GM12878 (cell line): ENCODE results near the gene ERVFRD-1. TPM values are rescaled to one million over a fixed set of nuclear protein-coding genes. Genes with fewer than 3 reads are reported as not detected.

Source experiments
- BCL11A ChIP-seq: IDR thresholded peaks from 2 replicates; pipeline ENCODE4 v1.6.1; 2011; ENCODE audit warnings: low read depth, low read length
- CHD1 ChIP-seq: IDR thresholded peaks from 2 replicates; pipeline ENCODE4 v1.6.1; 2012; ENCODE audit warnings: low read depth, low read length, improper control_type of control experiment
- EGR1 ChIP-seq, 2 experiments: IDR thresholded peaks; 1 replicate in 1 of 2; 2 replicates in 1 of 2; pipeline ENCODE4 v1.6.1; 2011 to 2012; ENCODE audit warnings: low read depth in 2 of 2, low read length in 2 of 2, borderline replicate concordance in 1 of 2, mild to moderate bottlenecking in 1 of 2, moderate library complexity in 1 of 2
- KDM1A ChIP-seq: fragments of 200-600 bp; sonication (generic); IDR thresholded peaks from 2 replicates; pipeline ENCODE4 v1.6.1; 2016; ENCODE audit warnings: borderline replicate concordance
- KLF5 ChIP-seq: fragments of 450-650 bp; IDR thresholded peaks from 2 replicates; pipeline ENCODE4 v1.6.1; 2014; ENCODE audit warnings: mild to moderate bottlenecking; ENCODE audit not compliant: partially characterized antibody
- MYC ChIP-seq: IDR thresholded peaks from 2 replicates; pipeline ENCODE4 v1.6.1; 2011; ENCODE audit warnings: mild to moderate bottlenecking, low read length, moderate library complexity, inconsistent platforms; ENCODE audit not compliant: insufficient read depth, insufficient replicate concordance, insufficient read length, severe bottlenecking
- RCOR1 ChIP-seq: conservative IDR thresholded peaks from 2 replicates; pipeline ENCODE4 v1.6.1; 2012; ENCODE audit warnings: low read depth, low read length, improper control_type of control experiment
- SMAD1 ChIP-seq: fragments of 450-650 bp; IDR thresholded peaks from 2 replicates; pipeline ENCODE4 v1.6.1; 2018; ENCODE audit warnings: mild to moderate bottlenecking, low read depth; ENCODE audit not compliant: partially characterized antibody
- SMAD5 ChIP-seq: IDR thresholded peaks from 2 replicates; pipeline ENCODE4 v1.6.1; 2016; ENCODE audit warnings: antibody characterized with exemption, low read depth
- STAT3 ChIP-seq: IDR thresholded peaks from 2 replicates; pipeline ENCODE4 v1.6.1; 2011; ENCODE audit warnings: low read depth, low read length, improper control_type of control experiment
- TCF7 ChIP-seq: IDR thresholded peaks from 2 replicates; pipeline ENCODE4 v1.6.1; 2014; ENCODE audit warnings: antibody characterized with exemption, borderline replicate concordance
- polyA plus RNA-seq, 11 experiments: library from polyadenylated mRNA; depleted of rRNA in 4 of 11; unstranded in 6 of 11; stranded (reverse) in 5 of 11; fragments of >200 nt; fragmentation: Nextera tagmentation in 4 of 11; fragmentation: Illumina TruSeq in 1 of 11; extraction: Ambion mirVana in 4 of 11; extraction: Trizol in 1 of 11; gene quantifications; 1 replicate in 1 of 11; 2 replicates in 10 of 11; pipeline versions ENCODE4 v1.2.1 to v1.2.3, GENCODE V29; 2011 to 2016; ENCODE audit warnings: inconsistent platforms in 2 of 11, missing spikeins in 2 of 11, low read depth in 1 of 11
- total RNA-seq, 4 experiments: library from RNA; depleted of rRNA in 3 of 4; stranded (reverse); fragments of >200 nt in 3 of 4; fragmentation: Illumina TruSeq in 1 of 4; extraction: Trizol in 1 of 4; gene quantifications; 2 replicates each; pipeline versions ENCODE4 v1.2.1 to v1.2.3, GENCODE V29; 2013 to 2021
- TF ChIP-seq, protein P1 (sequence below): fragments of 450-650 bp; IDR thresholded peaks from 2 replicates; pipeline ENCODE4 v1.6.1; 2017; ENCODE audit warnings: mild to moderate bottlenecking, moderate library complexity
- TF ChIP-seq, protein P2 (sequence below): fragments of 450-650 bp; IDR thresholded peaks from 2 replicates; pipeline ENCODE4 v1.6.1; 2017; ENCODE audit warnings: low read depth, mild to moderate bottlenecking, moderate library complexity
- TF ChIP-seq, protein P3 (sequence below): fragments of 450-650 bp; IDR thresholded peaks from 2 replicates; pipeline ENCODE4 v1.6.1; 2017; ENCODE audit warnings: antibody characterized with exemption, mild to moderate bottlenecking, moderate library complexity

Gene ERVFRD-1
- total and polyA plus RNA-seq, 10 of the 15 experiments (the other 5 are each of a cell fraction or from before 2014, with no cell fraction given): 0.03 to 0.11 (median 0.07) TPM; not detected in 7

DNA sequence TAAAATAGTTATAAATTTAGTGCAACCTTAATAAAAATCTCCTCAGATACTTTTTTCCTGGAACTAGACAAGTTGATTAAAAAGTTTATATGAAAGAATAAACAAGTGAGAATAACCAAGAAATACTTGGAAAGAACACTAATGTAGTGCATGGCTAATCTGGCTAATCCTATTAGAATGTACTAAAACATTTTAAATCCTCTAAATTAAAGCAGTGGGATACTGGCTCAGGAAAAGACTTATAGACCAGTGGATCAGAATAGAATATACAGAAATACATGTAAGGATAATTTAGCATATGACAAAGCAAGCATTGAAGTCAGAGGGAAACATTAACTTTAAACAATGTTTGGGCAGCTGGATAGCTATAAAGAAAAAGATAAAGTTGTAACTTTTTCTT lies 41.1 kb upstream of the ERVFRD-1 start (continued):
- TF ChIP-seq, protein P1, sequence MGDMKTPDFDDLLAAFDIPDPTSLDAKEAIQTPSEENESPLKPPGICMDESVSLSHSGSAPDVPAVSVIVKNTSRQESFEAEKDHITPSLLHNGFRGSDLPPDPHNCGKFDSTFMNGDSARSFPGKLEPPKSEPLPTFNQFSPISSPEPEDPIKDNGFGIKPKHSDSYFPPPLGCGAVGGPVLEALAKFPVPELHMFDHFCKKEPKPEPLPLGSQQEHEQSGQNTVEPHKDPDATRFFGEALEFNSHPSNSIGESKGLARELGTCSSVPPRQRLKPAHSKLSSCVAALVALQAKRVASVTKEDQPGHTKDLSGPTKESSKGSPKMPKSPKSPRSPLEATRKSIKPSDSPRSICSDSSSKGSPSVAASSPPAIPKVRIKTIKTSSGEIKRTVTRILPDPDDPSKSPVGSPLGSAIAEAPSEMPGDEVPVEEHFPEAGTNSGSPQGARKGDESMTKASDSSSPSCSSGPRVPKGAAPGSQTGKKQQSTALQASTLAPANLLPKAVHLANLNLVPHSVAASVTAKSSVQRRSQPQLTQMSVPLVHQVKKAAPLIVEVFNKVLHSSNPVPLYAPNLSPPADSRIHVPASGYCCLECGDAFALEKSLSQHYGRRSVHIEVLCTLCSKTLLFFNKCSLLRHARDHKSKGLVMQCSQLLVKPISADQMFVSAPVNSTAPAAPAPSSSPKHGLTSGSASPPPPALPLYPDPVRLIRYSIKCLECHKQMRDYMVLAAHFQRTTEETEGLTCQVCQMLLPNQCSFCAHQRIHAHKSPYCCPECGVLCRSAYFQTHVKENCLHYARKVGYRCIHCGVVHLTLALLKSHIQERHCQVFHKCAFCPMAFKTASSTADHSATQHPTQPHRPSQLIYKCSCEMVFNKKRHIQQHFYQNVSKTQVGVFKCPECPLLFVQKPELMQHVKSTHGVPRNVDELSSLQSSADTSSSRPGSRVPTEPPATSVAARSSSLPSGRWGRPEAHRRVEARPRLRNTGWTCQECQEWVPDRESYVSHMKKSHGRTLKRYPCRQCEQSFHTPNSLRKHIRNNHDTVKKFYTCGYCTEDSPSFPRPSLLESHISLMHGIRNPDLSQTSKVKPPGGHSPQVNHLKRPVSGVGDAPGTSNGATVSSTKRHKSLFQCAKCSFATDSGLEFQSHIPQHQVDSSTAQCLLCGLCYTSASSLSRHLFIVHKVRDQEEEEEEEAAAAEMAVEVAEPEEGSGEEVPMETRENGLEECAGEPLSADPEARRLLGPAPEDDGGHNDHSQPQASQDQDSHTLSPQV: no peak
- TF ChIP-seq STAT3 (no peak), RCOR1 (no peak), CHD1 (no peak), BCL11A (no peak), KLF5 (no peak), TCF7 (no peak), MYC (no peak), KDM1A (no peak), SMAD5 (no peak), SMAD1 (no peak), EGR1 (IDR thresholded peaks at IDR 0.05; ENCODE audit: borderline replicate concordance in 1 of 2, low read depth in 2 of 2, low read length in 2 of 2) (no peak)
- TF ChIP-seq, protein P2, sequence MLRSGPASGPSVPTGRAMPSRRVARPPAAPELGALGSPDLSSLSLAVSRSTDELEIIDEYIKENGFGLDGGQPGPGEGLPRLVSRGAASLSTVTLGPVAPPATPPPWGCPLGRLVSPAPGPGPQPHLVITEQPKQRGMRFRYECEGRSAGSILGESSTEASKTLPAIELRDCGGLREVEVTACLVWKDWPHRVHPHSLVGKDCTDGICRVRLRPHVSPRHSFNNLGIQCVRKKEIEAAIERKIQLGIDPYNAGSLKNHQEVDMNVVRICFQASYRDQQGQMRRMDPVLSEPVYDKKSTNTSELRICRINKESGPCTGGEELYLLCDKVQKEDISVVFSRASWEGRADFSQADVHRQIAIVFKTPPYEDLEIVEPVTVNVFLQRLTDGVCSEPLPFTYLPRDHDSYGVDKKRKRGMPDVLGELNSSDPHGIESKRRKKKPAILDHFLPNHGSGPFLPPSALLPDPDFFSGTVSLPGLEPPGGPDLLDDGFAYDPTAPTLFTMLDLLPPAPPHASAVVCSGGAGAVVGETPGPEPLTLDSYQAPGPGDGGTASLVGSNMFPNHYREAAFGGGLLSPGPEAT: no peak
- TF ChIP-seq, protein P3, sequence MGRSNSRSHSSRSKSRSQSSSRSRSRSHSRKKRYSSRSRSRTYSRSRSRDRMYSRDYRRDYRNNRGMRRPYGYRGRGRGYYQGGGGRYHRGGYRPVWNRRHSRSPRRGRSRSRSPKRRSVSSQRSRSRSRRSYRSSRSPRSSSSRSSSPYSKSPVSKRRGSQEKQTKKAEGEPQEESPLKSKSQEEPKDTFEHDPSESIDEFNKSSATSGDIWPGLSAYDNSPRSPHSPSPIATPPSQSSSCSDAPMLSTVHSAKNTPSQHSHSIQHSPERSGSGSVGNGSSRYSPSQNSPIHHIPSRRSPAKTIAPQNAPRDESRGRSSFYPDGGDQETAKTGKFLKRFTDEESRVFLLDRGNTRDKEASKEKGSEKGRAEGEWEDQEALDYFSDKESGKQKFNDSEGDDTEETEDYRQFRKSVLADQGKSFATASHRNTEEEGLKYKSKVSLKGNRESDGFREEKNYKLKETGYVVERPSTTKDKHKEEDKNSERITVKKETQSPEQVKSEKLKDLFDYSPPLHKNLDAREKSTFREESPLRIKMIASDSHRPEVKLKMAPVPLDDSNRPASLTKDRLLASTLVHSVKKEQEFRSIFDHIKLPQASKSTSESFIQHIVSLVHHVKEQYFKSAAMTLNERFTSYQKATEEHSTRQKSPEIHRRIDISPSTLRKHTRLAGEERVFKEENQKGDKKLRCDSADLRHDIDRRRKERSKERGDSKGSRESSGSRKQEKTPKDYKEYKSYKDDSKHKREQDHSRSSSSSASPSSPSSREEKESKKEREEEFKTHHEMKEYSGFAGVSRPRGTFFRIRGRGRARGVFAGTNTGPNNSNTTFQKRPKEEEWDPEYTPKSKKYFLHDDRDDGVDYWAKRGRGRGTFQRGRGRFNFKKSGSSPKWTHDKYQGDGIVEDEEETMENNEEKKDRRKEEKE: no peak
